ENCODE results near the gene OR2L2. TPM values are rescaled to one million over a fixed set of nuclear protein-coding genes. Genes with fewer than 3 reads are reported as not detected.

The OR2L2 gene
- total RNA-seq, 1 donor from 2014 or later: not detected

GRCh38 chr1:248013229-248013710, 16.6 kb upstream of the OR2L2 start, which contains the start of gene OR2L5:
Gene OR2L5, plus strand, starts transcription at chr1:248013660. Its CDS starts 8,288 bp downstream, at chr1:248021948.
- no peak within 1 kb of the TSS for H3K4me3 ChIP-seq (ENCODE audit: low read depth, low read length)
- DNase-seq (ENCODE audit: low read depth): no peak
- H3K36me3 ChIP-seq (ENCODE audit: control insufficient read depth, insufficient read depth, low read length): no peaks in the 10 kb centered on the region
- no peak for TF ChIP-seq CTCF (IDR thresholded peaks at IDR 0.05; ENCODE audit: insufficient read depth, low read length, poor library complexity, severe bottlenecking)
- H3K27me3 ChIP-seq (ENCODE audit: control insufficient read depth, insufficient read depth, low read length): no peaks in the 10 kb centered on the region

- no peak for TF ChIP-seq CTCF (IDR thresholded peaks at IDR 0.05; ENCODE audit: insufficient read depth, low read length, poor library complexity, severe bottlenecking)
- no peak for DNase-seq (ENCODE audit: low read depth)
- no peak overlapping the region for H3K4me3 ChIP-seq (ENCODE audit: low read depth, low read length)
- H3K36me3 ChIP-seq (ENCODE audit: control insufficient read depth, insufficient read depth, low read length): no peaks in the 10 kb centered on the region
- no peaks in the 10 kb centered on the region for H3K27me3 ChIP-seq (ENCODE audit: control insufficient read depth, insufficient read depth, low read length)
Measured at GRCh38 chr1:248015803-248016202, 14.1 kb upstream of the OR2L2 start.

GRCh38 chr1:248045209-248045608, 15.3 kb downstream of the OR2L2 start:
- DNase-seq (ENCODE audit: low read depth): no peak
- no peak for TF ChIP-seq CTCF (IDR thresholded peaks at IDR 0.05; ENCODE audit: insufficient read depth, low read length, poor library complexity, severe bottlenecking)
- Histone ChIP-seq H3K27me3 (ENCODE audit: control insufficient read depth, insufficient read depth, low read length) (no peaks in the 10 kb centered on the region), H3K36me3 (ENCODE audit: control insufficient read depth, insufficient read depth, low read length) (no peaks in the 10 kb centered on the region), H3K4me3 (ENCODE audit: low read depth, low read length) (no peak overlapping the region)

GRCh38 chr1:248046536-248046935, 16.7 kb downstream of the OR2L2 start, which contains the start of gene OR2L3:
Gene OR2L3, plus strand, starts transcription at chr1:248046836. Its CDS starts 13,846 bp downstream, at chr1:248060682.
- Histone ChIP-seq H3K36me3 (ENCODE audit: control insufficient read depth, insufficient read depth, low read length) (no peaks in the 10 kb centered on the region), H3K27me3 (ENCODE audit: control insufficient read depth, insufficient read depth, low read length) (no peaks in the 10 kb centered on the region), H3K4me3 (ENCODE audit: low read depth, low read length) (no peak within 1 kb of the TSS)
- TF ChIP-seq CTCF (IDR thresholded peaks at IDR 0.05; ENCODE audit: insufficient read depth, low read length, poor library complexity, severe bottlenecking): no peak
- DNase-seq (ENCODE audit: low read depth): no peak

GRCh38 chr1:248047008-248047407, 17.1 kb downstream of the OR2L2 start:
- Histone ChIP-seq H3K36me3 (ENCODE audit: control insufficient read depth, insufficient read depth, low read length) (no peaks in the 10 kb centered on the region), H3K27me3 (ENCODE audit: control insufficient read depth, insufficient read depth, low read length) (no peaks in the 10 kb centered on the region), H3K4me3 (ENCODE audit: low read depth, low read length) (no peak overlapping the region)
- DNase-seq (ENCODE audit: low read depth): no peak
- TF ChIP-seq CTCF (IDR thresholded peaks at IDR 0.05; ENCODE audit: insufficient read depth, low read length, poor library complexity, severe bottlenecking): no peak

- DNase-seq (ENCODE audit: low read depth): no peak
- H3K36me3 ChIP-seq (ENCODE audit: control insufficient read depth, insufficient read depth, low read length): no peaks in the 10 kb centered on the region
- H3K4me3 ChIP-seq (ENCODE audit: low read depth, low read length): no peak overlapping the region
- no peak for TF ChIP-seq CTCF (IDR thresholded peaks at IDR 0.05; ENCODE audit: insufficient read depth, low read length, poor library complexity, severe bottlenecking)
- H3K27me3 ChIP-seq (ENCODE audit: control insufficient read depth, insufficient read depth, low read length): no peaks in the 10 kb centered on the region
Measured at GRCh38 chr1:248054671-248055070, 24.8 kb downstream of the OR2L2 start.

Data from kidney epithelial cell (primary cell).